Caco-2 (cell line): Measurements from ENCODE around the gene ALDH16A1. TPM values are rescaled to one million over a fixed set of nuclear protein-coding genes. Genes with fewer than 3 reads are reported as not detected.

Experiments used
- BruUV-seq: library from RNA; stranded (reverse); fragments of 400-500 nt; replicated peaks from 2 replicates; lab custom pipeline; 2021; lab: Mats Ljungman, UMichigan
- CTCF ChIA-PET: fragments of 300-600 bp; sonication (Branson Sonifier 250); formaldehyde crosslinking; loops from one replicate; lab custom pipeline; 2022; ENCODE audit warnings: antibody characterized with exemption; lab: Charles Lee
- POLR2A ChIA-PET: fragments of 300-600 bp; sonication (Branson Sonifier 250); formaldehyde crosslinking; loops from one replicate; lab custom pipeline; 2022; ENCODE audit warnings: antibody characterized with exemption; lab: Charles Lee
- DNase-seq, 2 experiments: peaks; one replicate each; pipeline versions ENCODE4 v3.0.0 to v3.0.0-alpha.2; 2020 to 2022
- H3K27me3 ChIP-seq: replicated peaks from 2 replicates; pipeline ENCODE4 v1.6.0; 2011; ENCODE audit warnings: low read length; ENCODE audit not compliant: control insufficient read depth, insufficient read depth
- H3K36me3 ChIP-seq: 2 replicates; pipeline ENCODE4 v1.5.1; 2011; ENCODE audit warnings: low read length; ENCODE audit not compliant: control insufficient read depth, insufficient read depth
- H3K4me1 ChIP-seq: fragments of 250-450 bp; sonication (Bioruptor Pico); 2 replicates; pipeline ENCODE4 v1.5.1; 2020; ENCODE audit warnings: mild to moderate bottlenecking
- H3K4me3 ChIP-seq: 2 replicates; pipeline ENCODE4 v1.5.1; 2011; ENCODE audit warnings: low read depth, mild to moderate bottlenecking, control low read depth, low read length
- H3K9me3 ChIP-seq: fragments of 250-450 bp; sonication (Bioruptor Pico); 2 replicates; pipeline ENCODE4 v1.5.1; 2020; ENCODE audit warnings: mild to moderate bottlenecking, moderate library complexity
- H3K27ac Mint-ChIP-seq: one replicate; pipeline ENCODE4 v1.8.0; 2022; ENCODE audit warnings: mixed read lengths; ENCODE audit not compliant: unreplicated experiment
- H3K27me3 Mint-ChIP-seq: one replicate; pipeline ENCODE4 v1.8.0; 2022; ENCODE audit warnings: mixed read lengths; ENCODE audit not compliant: insufficient read depth, unreplicated experiment
- H3K36me3 Mint-ChIP-seq: one replicate; pipeline ENCODE4 v1.8.0; 2022; ENCODE audit warnings: mild to moderate bottlenecking, mixed read lengths; ENCODE audit not compliant: insufficient read depth, unreplicated experiment
- H3K4me1 Mint-ChIP-seq: one replicate; pipeline ENCODE4 v1.8.0; 2022; ENCODE audit warnings: low read depth, mixed read lengths; ENCODE audit not compliant: unreplicated experiment
- H3K4me3 Mint-ChIP-seq: one replicate; pipeline ENCODE4 v1.8.0; 2022; ENCODE audit warnings: mild to moderate bottlenecking, moderate library complexity, mixed read lengths; ENCODE audit not compliant: unreplicated experiment
- H3K9me3 Mint-ChIP-seq: one replicate; pipeline ENCODE4 v1.8.0; 2022; ENCODE audit warnings: mixed read lengths; ENCODE audit not compliant: unreplicated experiment
- intact Hi-C: fragments of 100-400 bp; cut with micrococcal nuclease; formaldehyde crosslinking; loops from one replicate; pipeline ENCODE4 v1.10.0; 2022; ENCODE audit not compliant: unreplicated experiment
- total RNA-seq: library from RNA; stranded (reverse); gene quantifications from 2 replicates; pipeline ENCODE4 v1.2.3, GENCODE V29; 2022
- TF ChIP-seq, protein P1 (sequence below), 2 experiments: fragments of 200-600 bp in 1 of 2; IDR thresholded peaks; 1 replicate in 1 of 2; 2 replicates in 1 of 2; pipeline versions ENCODE4 v1.5.1 to v1.8.0; 2011 to 2022; ENCODE audit warnings: antibody characterized with exemption in 1 of 2, control low read depth in 1 of 2, inconsistent platforms in 1 of 2, low read depth in 1 of 2, low read length in 1 of 2, mild to moderate bottlenecking in 1 of 2, moderate library complexity in 1 of 2; ENCODE audit not compliant: insufficient read depth in 1 of 2, severe bottlenecking in 1 of 2, unreplicated experiment in 1 of 2

ALDH16A1 gene
- total RNA-seq, 1 experiment from 2014 or later, result 45.0 TPM

- peaks cover 2% of the 10 kb centered on the region for H3K27me3 Mint-ChIP-seq
- POLR2A ChIA-PET, result interaction anchor here (1.4 kb wide), 1 partner anchor 27 kb away, joined by 13 read pairs; the partner anchor contains the start of gene ALDH16A1
- Histone ChIP-seq H3K4me1 (no peaks in the 10 kb centered on the region; the same call in 1 of the 2 replicates), H3K27me3 (no peaks in the 10 kb centered on the region), H3K36me3 (no peaks in the 10 kb centered on the region), H3K4me3 (no peak overlapping the region), H3K9me3 (no peaks in the 10 kb centered on the region)
- H3K27ac Mint-ChIP-seq, result no peak overlapping the region
- intact Hi-C loops, result no loop called here
- peaks cover 10% of the 10 kb centered on the region for H3K4me1 Mint-ChIP-seq
- TF ChIP-seq, protein P1, sequence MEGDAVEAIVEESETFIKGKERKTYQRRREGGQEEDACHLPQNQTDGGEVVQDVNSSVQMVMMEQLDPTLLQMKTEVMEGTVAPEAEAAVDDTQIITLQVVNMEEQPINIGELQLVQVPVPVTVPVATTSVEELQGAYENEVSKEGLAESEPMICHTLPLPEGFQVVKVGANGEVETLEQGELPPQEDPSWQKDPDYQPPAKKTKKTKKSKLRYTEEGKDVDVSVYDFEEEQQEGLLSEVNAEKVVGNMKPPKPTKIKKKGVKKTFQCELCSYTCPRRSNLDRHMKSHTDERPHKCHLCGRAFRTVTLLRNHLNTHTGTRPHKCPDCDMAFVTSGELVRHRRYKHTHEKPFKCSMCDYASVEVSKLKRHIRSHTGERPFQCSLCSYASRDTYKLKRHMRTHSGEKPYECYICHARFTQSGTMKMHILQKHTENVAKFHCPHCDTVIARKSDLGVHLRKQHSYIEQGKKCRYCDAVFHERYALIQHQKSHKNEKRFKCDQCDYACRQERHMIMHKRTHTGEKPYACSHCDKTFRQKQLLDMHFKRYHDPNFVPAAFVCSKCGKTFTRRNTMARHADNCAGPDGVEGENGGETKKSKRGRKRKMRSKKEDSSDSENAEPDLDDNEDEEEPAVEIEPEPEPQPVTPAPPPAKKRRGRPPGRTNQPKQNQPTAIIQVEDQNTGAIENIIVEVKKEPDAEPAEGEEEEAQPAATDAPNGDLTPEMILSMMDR (IDR thresholded peaks at IDR 0.05; ENCODE audit: insufficient read depth in 1 of 2, low read depth in 1 of 2, low read length in 1 of 2, severe bottlenecking in 1 of 2, unreplicated experiment in 1 of 2), result no peak
- H3K36me3 Mint-ChIP-seq, result peaks cover 14% of the 10 kb centered on the region
- no peak for DNase-seq
- no peaks in the 10 kb centered on the region for H3K9me3 Mint-ChIP-seq
- BruUV-seq, result no TSS peak
- CTCF ChIA-PET, result interaction anchor here (0.6 kb wide), 2 partner anchors 66 to 141 kb away, joined by 3 to 9 read pairs; no protein-coding TSS in a partner anchor
- H3K4me3 Mint-ChIP-seq, result no peak overlapping the region
These were observed 27.1 kb downstream of the ALDH16A1 start for GRCh38 chr19:49479975-49480628.

GRCh38 chr19:49481020-49481683 lies 28.1 kb downstream of the ALDH16A1 start:
- Histone ChIP-seq H3K36me3 (no peaks in the 10 kb centered on the region), H3K4me3 (no peak overlapping the region), H3K27me3 (no peaks in the 10 kb centered on the region), H3K9me3 (no peaks in the 10 kb centered on the region), H3K4me1 (no peaks in the 10 kb centered on the region; the same call in 1 of the 2 replicates)
- TF ChIP-seq, protein P1 (IDR thresholded peaks at IDR 0.05; ENCODE audit: insufficient read depth in 1 of 2, low read depth in 1 of 2, low read length in 1 of 2, severe bottlenecking in 1 of 2, unreplicated experiment in 1 of 2), result no peak
- ChIA-PET POLR2A (interaction anchor here (1.4 kb wide), 1 partner anchor 28 kb away, joined by 13 read pairs; the partner anchor contains the start of gene ALDH16A1), CTCF (interaction anchor here (0.5 to 1.1 kb wide), 4 partner anchors 15 to 724 kb away, joined by 3 to 9 read pairs (median 4); partner anchors contain the start of gene RPS11)
- Mint-ChIP-seq H3K4me3 (no peak overlapping the region), H3K27ac (no peak overlapping the region), H3K9me3 (no peaks in the 10 kb centered on the region), H3K27me3 (no peaks in the 10 kb centered on the region), H3K36me3 (peaks cover 9% of the 10 kb centered on the region), H3K4me1 (peaks cover 5% of the 10 kb centered on the region)
- no TSS peak for BruUV-seq
- peak in 1 of 2 experiments; percentile 44 for DNase-seq
- intact Hi-C loops, result no loop called here

DNA sequence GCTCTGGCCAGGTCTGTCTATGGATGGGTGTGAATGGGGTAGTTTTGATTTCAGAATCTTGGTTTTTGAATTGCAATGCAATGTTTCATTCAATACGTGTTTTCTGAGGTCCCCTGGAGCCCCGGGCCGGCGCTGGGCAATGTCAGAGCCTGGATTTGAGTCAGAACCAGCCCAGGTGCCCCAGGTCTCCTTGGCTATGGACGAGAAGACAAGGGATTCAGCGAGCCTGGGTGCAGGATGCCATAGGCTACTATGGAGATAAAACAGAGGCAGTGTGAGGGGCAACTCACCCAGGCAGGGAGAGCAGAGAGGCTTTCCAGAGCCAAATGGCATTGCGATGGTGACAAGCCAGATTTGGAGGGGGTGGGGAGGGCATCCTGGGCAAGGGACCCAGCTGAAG lies 33.2 kb downstream of the ALDH16A1 start:
- TF ChIP-seq, protein P1 (IDR thresholded peaks at IDR 0.05; ENCODE audit: insufficient read depth in 1 of 2, low read depth in 1 of 2, low read length in 1 of 2, severe bottlenecking in 1 of 2, unreplicated experiment in 1 of 2), result no peak
- no peak overlapping the region for H3K4me3 ChIP-seq
- Mint-ChIP-seq H3K4me3 (peak overlapping the region; percentile 13), H3K9me3 (no peaks in the 10 kb centered on the region), H3K4me1 (no peaks in the 10 kb centered on the region), H3K27ac (peak overlapping the region; percentile 44), H3K27me3 (no peaks in the 10 kb centered on the region), H3K36me3 (peaks cover 44% of the 10 kb centered on the region)
- H3K9me3 ChIP-seq, result no peaks in the 10 kb centered on the region
- peaks cover 13% of the 10 kb centered on the region; the same call in 1 of the 2 replicates for H3K4me1 ChIP-seq
- ChIA-PET CTCF (no interaction called here), POLR2A (no interaction called here)
- H3K27me3 ChIP-seq, result no peaks in the 10 kb centered on the region
- BruUV-seq, result no TSS peak
- no peak for DNase-seq
- intact Hi-C loops, result no loop called here
- H3K36me3 ChIP-seq, result peaks cover 8% of the 10 kb centered on the region
